NCI-H2196 treated with DMSO at 0.1 percent for 48 hours (cell line): ENCODE results near the gene AHCYL1.

Experiments used
- DNase-seq: peaks from one replicate; lab custom pipeline; 2025; ENCODE audit not compliant: unreplicated experiment; lab: John Stamatoyannopoulos, UW

AHCYL1 gene

DNA sequence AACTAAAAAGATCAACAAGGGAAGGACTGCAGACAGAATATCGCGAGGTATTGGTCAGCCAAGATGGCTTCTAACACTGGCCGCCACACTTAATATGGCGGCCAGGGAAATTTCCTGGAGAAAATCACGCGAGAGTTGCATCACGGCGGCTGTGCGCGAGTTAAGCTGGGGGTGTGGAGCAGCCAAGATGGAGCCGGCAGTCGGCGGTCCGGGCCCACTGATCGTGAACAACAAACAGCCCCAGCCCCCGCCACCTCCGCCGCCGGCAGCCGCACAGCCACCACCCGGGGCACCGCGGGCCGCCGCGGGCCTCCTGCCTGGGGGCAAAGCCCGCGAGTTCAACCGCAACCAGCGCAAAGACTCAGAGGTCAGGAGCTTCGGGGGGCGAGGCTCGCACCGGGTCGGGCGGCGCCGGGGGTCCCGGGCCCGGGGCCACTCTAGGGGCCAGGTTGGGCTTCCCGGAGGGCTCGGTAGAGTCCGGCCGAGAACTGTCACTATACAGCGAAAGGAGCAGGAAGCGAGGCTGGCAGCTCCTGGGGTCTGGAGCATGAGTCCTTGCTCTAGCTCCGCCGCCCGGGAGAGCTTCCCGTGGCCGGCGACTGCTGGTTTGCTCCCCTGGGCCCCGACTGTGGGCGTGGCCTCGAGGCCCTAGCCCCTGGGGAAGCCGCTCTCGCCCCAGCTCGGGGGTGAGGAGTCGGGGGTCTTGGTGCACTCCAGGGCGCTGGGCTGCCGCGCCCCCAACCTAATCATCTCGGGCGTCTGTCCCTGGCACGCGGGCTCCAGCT is 50.1 kb downstream of the AHCYL1 start, which contains the start of gene STRIP1:
Gene STRIP1 (plus strand): TSS at position 174 of the 785 bp plus-strand sequence. CDS start 14 bp downstream, at position 188.
- peak; percentile 96 for DNase-seq

DNA sequence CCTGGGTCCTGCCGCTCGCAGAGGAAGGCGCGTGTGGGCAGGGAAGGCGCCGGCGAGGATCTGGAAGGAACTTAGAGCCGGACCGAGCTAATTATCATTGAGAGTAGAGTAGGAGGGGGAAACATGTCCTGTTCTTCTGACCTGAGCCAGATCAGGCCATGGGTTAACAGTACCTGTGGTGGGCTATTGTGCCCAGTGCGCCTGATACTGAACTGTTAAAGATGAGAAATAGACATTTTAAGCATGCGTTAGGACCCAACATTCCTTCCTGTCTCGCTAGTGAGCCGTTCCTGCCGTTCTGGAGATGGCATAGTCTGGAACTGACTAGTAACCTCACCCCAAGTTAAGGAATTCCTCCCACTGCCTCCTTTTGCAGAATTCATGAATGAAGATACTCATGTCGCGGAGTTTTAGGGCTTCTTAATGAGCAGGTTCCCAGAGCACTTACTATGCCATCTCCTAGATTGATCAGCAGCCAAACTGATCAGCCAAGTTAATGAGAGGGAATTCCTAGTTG is 50.7 kb downstream of the AHCYL1 start:
- no peak for DNase-seq

DNA sequence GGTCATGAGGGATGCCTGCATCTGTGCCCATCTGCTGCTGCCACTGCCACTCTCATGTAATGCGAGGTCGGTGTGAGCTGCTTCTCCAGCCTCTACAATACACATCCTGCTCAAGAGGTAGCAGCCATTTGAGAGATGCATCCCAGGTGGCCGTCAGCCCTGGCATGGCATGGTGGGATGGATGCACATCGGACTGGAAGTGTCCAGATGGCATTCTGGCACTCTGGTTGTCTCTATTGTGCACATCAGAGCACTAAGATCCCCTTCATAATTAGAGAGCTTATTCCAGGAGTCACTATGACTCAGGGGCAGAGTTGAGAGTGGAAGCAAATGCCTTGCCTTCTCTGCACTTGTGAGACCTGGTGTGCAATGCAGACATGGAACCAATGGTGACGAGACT is 53.7 kb downstream of the AHCYL1 start:
- no peak for DNase-seq

DNA sequence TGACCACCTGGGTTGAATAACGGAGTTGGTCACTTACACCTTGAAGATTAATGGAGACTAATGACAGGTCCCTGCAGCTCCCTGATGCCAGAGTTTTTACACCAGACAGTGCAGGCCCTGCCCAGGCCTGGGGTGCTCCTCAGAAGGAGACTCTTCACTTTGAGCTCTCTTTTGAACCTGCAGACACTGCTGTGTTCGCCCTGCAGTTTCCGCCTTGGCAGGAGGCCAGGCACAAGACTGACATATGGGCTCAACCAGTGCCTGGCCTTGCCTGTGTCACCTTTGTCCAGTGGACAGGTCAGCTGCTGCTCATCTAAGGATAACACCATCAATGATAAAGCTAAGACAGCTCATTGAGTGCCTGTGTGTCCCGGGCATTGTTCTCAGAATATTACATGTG is 55.1 kb downstream of the AHCYL1 start:
- DNase-seq, result no peak

DNA sequence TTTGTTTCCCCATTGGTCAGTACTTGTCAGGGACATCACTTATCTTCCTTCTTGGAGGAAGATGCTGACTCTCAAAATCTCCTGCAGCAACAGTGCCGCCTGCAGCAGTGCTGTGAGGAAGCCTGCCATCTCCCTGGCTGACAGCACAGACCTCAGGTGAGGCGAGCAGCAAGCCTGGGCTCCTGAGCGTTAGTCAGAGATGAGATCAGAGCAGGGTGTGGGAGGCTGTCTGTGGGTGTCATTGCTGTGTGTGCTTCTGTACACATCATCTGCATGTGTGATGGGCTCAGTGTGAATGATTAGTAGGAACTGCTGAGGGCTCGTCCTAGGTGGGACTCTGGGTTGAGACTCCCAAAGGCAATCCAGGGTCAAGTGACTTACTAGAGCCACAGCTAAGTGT is 56.0 kb downstream of the AHCYL1 start:
- no peak for DNase-seq

DNA sequence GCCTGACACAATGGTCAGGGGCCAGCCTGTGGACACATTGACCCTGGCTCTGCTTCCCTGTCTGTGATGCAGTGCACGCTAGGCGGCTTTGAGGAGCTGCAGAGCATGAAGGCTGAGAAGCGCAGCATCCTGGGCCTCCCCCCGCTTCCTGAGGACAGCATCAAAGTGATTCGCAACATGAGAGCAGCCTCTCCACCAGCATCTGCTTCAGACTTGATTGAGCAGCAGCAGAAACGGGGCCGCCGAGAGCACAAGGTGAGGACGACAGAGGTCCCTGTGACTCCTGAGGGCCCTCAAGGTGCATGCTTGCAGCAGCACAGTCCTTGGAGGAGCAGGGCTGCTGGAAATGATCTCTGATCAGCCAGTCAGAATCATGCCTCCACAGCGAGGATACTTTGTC is 58.5 kb downstream of the AHCYL1 start:
- no peak for DNase-seq

DNA sequence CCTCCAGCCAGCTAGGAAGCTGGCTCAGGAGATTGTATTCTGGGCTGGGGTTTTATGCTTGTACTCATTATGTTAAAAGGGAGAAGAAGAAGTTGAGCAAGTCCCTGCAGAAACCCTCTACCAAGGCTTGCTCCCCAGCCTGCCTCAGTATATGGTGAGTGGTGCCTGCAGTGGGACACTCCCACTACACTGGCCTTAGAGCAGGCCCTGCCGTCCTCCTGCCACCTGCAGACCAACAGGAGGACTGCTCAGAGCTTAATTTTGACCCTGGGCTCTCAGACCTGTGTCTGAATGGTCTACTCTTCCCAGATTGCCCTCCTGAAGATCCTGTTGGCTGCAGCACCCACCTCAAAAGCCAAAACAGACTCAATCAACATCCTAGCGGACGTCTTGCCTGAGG is 62.9 kb downstream of the AHCYL1 start:
- no peak for DNase-seq

DNA sequence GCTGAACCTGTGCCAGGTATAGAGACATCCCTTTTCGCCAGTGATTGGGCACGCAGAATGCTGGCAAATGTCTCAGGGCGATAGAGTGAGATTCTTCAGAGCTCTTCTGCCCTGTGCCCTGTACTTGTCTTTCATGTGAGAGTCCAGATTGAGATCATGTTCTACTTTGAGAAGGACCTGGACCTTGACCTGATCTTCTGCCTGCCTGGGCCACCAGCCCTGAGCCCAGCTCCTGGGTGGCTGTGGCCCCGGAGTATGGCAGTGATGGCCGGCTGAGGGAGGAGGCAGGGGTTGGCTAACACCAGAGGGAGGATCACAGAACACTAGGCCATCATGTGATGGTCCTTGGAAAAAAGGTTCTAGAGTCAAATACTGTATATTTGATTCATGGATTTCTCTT is 63.7 kb downstream of the AHCYL1 start:
- DNase-seq, result no peak

DNA sequence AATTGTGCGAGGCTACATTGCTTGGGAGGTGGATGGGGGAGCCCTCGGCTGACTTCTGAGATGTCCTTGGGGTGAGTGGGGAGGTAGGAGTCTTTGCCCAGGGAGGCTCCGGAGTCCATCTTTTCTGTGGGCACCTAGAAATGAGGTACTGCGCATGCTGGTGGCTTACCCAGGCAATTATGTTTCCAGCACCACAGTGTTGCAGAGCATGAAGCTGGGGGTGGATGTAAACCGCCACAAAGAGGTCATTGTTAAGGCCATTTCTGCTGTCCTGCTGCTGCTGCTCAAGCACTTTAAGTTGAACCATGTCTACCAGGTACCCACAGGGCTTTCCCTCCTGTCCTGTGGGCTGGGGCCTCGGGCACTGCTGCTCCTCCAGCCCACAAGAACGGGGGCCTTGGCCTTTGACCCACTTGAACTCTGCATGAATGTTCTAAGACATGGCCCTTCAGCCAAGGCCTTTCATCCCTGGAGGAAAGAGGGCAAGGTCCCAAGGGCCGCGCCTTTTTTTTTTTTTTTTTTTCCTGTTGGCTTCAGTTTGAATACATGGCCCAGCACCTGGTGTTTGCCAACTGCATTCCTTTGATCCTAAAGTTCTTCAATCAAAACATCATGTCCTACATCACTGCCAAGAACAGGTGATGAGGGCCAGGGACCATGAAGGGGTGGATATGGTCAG is 64.5 kb downstream of the AHCYL1 start:
- no peak for DNase-seq

DNA sequence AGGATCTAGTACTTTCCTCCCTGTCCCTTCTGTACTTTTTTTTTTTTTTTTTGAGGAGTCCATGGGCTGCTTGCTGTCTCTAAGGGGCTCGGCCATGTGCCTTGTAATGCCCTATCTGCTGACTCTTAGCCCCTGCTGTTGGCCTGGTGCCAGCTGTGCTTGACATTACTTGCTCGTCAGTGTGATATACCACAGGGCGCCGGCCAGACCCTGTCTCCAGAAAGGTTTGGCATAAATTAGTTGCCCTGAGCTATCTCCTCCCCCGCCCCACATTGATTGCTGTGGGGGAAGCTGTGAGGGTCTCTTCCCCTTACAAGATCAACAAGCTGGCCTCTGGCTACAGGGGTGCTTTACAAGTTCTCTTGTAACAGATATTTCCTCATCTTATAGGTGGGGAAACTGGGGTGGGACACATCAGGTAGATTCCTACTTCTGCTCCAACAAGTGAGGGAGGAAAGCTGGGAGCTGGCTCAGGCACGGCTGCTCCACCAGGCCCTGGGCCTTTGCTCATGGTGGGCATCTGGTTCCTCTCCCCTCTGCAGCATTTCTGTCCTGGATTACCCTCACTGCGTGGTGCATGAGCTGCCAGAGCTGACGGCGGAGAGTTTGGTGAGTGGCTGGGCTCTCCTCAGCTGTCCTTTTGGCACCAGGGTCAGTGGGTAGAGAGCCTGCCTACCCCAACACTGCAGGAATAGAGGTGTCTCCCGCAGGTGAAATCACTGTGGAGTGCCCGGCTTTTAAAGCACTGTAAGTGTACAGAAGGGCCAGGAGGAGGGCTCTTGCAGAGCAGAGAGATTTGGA is 65.4 kb downstream of the AHCYL1 start:
- DNase-seq, result no peak

DNA sequence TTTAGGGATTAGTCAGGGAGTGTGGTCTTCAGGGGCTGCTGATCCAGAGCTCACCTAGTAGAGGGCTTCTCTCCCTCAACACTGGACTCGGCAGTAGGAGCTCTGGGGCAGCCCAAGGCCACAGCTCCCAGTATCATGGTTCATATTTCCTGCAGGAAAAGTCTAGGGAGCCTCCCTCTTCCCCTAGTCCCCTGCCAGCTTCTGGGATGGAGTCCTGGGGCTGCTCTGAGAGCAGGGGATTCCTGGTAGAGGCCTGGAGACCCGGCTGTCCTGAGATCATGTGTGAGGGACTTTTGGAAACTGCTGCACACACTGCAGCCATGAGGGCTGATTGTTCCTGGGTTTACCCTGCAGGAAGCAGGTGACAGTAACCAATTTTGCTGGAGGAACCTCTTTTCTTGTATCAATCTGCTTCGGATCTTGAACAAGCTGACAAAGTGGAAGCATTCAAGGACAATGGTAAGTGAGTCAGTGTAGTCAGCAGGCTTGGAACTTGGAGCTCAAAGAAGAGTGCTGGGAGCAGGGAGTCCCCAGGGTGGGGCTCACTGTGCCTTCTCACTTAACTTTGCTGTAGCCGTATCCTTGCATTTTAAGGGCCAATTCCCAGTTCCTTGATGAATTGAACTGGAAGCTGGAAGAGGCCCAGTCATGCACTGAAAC is 66.2 kb downstream of the AHCYL1 start:
- no peak for DNase-seq

DNA sequence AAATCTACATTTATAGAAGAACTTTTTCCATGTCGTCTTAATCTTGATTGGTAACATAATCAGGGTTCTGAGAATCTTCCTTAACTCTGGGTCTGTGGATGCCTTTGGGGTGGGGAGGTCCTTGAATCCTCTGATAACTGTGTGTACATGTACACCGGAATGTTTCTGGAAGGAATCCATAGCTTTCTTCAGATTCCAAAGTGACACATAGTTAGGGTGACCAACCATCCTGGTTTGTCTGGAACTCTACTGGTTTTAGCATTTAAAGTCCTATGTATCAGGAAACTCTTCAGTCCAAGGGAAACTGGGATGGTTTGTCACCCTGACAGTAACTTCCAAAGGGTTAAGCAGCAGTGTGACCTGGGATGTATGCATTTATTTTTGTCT is 66.7 kb downstream of the AHCYL1 start:
- DNase-seq, result no peak

DNA sequence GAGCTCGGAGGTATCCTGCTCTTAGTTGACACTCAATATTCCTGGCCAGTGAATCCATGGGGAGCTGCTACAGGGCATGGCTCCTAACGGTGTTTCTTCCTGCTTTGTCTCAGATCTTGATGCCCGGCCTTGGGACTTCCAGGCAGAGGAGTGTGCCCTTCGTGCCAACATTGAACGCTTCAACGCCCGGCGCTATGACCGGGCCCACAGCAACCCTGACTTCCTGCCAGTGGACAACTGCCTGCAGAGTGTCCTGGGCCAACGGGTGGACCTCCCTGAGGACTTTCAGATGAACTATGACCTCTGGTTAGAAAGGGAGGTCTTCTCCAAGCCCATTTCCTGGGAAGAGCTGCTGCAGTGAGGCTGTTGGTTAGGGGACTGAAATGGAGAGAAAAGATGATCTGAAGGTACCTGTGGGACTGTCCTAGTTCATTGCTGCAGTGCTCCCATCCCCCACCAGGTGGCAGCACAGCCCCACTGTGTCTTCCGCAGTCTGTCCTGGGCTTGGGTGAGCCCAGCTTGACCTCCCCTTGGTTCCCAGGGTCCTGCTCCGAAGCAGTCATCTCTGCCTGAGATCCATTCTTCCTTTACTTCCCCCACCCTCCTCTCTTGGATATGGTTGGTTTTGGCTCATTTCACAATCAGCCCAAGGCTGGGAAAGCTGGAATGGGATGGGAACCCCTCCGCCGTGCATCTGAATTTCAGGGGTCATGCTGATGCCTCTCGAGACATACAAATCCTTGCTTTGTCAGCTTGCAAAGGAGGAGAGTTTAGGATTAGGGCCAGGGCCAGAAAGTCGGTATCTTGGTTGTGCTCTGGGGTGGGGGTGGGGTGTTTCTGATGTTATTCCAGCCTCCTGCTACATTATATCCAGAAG is 69.2 kb downstream of the AHCYL1 start:
- DNase-seq, result peak; percentile 13

DNA sequence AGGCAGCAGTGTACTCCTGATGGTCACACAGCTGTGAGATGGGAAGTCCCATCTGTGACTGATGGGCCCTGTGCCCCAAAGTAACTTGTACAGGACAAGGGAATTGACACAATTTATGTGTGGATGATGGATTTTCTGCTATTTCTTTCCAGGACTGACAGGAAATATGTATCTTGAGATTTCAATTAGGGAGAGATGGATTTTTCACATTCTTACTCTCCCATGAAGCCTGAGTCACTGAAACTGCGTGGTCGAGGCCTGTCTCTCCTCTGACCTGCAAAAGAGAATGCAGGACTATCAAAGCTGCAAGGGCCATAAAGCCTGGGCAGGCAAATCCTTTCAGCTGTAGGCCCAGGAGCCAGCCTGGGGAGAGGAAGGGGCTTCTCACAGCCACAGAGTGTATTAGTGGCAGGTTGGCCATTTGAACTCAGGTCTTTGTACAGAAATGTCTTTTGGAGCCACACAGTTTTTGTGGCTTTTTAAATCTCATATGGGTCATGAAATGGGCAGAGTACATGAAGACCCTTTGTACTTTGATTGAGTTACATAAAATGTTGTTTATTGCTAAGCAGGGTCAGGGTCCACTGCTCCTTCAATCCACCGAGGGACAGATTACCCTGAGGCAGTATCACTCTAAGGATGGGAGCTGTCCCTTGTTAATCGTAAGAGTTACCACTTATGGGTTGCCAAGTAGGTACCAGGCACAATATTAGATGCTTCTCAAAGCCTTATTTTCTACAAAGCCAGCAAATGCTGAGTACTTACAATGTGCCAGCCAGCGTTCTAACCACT is 71.1 kb downstream of the AHCYL1 start:
- no peak for DNase-seq

DNA sequence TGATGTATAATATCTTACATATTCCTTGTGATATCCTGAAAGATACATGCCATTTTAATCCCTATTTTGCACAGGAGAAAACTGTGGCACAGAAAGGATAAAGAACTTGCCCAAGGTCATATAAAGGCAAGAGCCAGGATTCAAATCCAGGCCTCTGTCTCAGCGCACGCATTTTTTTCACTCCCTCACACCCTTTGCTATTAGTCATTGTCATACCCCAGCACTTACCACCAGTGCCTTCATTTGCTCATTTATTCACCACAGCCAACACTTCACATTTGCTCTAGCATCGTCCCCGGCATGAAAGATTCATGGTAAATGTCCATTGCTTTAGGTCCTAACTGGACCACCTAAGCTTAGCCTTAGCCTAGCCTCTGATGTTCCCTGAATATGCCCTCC is 71.7 kb downstream of the AHCYL1 start:
- DNase-seq, result no peak

DNA sequence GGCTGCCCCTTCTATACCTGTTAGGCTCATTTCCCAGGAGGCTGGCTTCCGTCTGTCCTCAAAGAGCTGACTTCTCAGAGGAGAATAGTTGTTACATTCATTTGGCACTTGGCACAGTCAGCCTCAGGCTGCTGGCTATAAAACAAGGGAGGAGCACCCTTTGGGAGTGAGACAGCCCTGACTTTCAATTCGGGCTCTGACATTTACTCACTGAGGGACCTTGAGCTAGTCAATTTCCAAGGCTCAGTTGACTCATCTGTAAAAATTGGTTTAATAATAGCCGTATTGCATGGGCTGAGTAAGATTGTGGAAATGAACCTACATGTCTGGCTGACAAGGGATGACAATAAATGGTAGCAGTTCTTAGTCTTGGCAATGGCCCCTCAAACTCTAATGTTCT is 72.2 kb downstream of the AHCYL1 start:
- no peak for DNase-seq

DNA sequence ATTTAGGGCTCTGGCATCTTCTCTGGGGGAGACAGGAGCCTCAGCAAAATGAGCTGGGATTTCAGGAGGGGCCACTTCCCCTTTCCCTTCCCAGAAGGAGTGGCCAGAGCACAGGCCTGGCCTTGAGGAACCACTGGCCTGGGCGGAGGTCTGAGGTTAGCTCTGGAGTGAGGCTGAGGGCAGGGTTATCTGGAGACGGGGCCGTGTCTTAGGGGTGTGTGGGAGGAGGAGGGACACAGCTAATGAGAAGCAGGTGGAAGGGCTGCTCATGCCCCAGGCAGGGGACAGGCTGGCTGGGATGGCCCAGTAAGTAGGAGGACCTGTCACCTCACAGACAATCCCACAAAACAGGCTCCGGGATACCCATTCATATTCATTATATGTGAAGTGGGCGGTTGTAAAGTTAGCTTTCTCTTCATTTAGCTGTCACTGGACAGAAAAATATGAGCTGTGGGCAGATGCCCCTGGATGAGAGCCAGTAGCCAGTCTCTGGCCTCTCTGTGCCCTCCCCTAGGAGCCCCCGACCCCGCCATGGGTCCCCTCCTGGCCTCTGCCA is 73.5 kb downstream of the AHCYL1 start:
- DNase-seq, result no peak

DNA sequence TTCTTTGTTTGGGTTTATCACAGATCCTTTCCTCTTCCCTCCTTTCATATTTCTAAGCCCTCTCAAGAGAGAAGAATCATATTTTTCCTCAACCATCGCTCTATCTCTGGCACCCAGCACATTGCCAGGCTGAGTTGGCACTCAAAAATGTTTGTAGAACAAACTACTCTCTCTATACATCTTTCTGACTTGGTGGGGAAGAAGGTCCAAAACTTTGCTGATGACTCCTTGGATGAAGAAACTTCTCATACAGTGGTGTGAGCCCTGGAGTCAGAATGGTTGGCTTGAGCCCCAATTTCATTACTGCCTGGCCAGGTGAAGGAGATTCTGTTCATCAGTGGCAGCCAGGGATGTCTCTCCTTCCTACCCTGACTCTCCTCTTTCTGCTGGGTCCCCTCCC is 74.0 kb downstream of the AHCYL1 start:
- DNase-seq, result no peak
